Stimulated activated CD8-positive, alpha-beta memory T cell treated with anti-CD3 and anti-CD28 coated beads, Interleukin-12 subunit alpha, Interleukin-12 subunit beta, amount 100 ng/mL, for 24 hours (primary cell): ENCODE results near the gene TMEM181.
"Not testable (repeated sequence)": the region's sequence is repeated elsewhere in the genome, so short reads cannot be mapped to it uniquely, and the experiment has no call there.

Experiments
- DNase-seq: peaks from one replicate; pipeline ENCODE4 v3.0.0-alpha.2; 2020; ENCODE audit errors: extremely low read depth

Gene TMEM181

DNA sequence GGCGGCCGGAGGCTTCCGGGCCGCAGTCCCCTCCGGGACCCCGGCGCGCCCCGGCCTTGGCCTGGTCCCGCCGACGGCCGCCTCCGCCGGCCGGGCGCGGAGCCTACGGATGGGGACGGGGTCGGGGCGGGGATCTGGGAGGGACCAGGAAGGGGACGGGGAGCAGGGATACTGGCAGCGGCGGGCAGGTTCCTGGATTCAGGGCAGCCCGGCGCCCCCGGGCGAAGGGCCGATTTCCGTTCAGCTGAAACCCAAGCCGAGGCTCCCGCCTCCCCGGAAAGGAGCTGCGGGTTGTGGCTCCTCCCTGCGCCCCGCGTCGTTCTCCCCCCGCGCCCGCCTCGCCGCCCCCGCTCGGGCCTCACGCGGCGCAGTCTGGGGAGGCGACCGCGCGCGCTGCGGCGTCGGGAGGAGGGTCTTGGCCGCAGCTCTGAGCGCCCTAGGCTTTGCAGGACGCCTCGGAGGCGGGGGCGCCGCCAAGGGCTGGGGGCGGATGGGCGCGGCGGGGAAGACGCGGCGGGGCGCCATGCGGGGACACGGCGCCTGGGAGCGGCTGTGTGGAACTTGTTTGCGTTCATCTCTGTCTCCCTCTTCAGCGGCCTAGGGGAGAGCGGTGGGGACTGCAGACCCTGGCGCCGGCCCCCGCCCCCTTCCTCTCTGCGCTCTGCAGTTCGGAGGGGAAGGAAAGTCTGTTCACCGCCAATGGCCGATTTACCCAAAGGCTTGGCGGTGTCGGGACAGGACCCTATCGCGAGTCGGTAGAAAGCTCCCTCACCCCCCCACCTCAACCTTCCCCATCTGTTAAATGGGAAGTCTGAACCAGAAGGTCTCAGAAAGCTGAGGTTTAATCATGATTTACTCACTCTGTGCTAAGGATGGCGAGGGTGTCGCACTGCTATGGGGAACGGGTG, 22.7 kb upstream of the TMEM181 start:
- DNase-seq, result no peak

DNA sequence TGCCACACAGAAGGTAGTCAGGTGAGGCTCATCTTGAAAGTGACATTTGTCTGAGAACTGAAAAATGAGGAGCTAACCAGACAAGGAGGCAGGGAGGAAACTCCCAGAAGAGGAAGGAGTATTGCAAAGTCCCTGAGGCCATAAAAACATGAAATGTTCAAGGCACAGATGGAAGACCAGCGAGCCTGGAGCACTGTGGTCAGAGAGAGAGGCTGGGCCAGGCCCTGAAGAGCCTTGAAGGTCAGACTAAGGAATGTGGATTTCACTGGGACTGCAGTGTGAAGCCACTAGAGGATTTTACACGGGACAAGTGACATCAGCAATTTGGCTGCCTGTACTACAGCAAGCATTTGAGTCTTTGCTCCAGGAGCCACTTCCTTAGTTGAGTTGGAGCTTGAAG, 21.1 kb upstream of the TMEM181 start:
- DNase-seq, result no peak

DNA sequence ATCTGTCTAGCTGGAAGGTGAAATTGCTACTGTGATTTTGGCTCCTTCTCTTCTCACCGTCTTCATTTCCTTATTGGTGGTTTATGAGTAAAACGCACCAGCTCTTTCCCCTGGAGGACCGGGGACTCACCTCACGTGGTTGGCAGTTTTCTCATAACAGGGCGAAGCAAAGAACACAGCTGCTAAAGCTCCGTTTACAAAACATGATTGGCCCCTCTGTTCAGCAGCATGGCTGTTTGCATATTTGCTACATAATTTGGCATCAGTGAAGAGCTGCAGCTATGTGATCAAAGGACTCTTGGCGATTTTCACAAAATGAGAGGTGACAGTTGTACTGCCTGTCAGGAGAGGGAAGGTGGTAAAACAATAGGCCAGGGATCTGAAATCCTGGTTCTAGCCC, 20.5 kb upstream of the TMEM181 start:
- no peak for DNase-seq

DNA sequence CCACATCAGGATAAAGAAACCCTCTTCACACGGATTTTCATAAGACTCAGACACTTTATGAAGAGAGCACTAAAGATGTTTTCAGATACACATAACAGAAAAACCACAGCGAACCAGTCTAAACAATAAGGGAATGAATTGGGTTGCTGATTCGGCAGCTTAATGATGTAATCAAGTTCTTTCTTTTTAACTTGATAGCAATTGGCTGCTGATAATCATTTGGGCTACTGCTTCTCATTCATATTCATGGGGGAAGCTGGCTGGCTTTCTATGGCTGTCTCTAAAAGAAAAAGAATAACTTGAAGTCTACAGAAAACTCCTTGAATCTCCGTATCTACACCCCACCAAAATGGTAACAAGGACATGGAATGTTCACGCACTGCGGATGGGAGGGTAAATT, 20.0 kb upstream of the TMEM181 start:
- no peak for DNase-seq

DNA sequence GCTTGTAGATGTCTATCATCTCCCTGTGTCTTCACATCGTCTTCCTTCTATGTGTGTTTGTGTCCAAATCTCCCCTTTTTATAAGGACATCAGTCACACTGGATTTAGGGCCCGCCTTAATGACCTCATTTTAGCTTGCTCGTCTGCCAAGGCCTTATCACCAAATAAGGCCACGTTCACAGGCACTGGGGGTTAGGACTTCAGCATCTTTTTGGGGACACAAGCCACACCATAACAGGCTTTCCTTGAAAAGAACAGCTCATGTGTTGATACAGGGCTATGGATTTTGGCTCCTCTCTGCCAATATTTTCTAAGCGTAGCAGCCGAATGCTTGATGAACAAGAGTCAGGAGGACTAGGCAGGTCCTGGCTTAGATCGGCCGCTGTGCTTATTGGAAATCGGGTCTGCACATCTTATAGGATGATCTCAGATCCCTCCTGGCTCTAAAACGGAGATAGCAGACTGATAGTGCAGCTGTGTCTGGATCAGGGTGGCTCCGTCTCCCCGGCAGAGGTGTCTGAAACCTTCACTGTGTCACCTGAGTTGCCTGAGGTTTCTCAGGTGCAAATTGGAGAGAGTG, 16.2 kb upstream of the TMEM181 start:
- DNase-seq, result no peak

DNA sequence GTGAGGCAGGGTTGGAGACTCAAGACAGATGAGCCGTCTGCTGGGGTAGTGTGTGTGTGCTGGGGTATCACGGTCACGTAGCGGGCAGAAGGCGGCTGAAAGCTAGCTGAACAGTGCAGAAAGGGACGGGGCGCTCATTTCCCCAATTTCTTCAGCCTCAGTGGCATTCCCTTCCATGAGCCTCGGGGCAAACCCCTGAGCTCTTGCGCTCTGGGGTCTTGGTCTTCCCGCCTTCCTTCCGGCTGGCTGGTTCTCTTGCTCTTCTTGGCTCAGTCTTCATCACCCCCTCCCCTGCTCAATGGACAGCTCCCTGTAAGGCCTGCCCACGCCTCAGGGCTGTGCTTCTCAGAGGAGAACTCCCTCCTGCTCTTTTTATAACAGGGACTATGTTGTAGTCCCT, 15.5 kb upstream of the TMEM181 start:
- no peak for DNase-seq

DNA sequence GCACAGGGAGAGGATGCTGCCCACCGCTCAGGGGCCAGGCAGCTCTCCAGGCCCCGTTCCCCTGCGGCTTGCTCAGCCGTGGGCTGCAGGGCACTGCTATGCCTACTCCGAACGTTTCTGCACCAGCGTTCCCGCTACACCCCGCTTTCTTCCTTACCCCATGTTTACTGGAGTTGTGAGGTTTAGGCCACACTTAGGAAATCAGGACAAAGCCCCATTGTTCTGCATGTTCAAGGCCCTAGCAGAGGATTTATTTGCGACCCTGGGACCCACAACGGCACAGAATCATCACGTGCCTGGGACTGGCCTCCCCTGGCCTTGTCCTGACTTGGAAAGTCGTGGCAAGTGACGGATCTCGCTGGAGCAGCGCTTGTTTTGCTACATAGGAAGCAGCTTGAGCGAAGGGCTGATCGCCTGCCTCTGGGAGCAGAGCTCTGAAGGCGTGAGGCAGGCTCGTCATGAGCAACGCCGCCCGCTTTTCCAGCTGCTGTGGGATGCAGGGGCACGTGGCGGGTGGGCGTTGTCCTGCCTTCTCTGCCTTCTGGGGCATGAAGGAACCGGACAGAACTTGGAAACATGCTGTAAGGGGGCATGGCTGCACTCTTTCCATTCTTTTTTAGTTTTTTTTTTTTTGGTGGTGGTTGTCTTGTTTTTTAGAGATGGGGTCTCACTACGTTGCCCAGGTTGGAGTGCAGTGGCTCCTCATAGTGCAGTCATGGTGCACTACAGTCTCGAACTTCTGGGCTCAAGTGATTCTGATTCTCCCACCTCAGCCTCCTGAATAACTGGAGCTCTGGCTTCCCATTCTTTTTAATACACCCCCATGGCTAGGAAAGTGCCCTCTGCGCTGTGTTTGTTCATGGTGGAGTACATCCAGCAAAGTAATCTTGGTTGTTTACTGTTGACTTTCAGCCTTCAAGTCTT, 14.6 kb upstream of the TMEM181 start:
- no peak for DNase-seq

DNA sequence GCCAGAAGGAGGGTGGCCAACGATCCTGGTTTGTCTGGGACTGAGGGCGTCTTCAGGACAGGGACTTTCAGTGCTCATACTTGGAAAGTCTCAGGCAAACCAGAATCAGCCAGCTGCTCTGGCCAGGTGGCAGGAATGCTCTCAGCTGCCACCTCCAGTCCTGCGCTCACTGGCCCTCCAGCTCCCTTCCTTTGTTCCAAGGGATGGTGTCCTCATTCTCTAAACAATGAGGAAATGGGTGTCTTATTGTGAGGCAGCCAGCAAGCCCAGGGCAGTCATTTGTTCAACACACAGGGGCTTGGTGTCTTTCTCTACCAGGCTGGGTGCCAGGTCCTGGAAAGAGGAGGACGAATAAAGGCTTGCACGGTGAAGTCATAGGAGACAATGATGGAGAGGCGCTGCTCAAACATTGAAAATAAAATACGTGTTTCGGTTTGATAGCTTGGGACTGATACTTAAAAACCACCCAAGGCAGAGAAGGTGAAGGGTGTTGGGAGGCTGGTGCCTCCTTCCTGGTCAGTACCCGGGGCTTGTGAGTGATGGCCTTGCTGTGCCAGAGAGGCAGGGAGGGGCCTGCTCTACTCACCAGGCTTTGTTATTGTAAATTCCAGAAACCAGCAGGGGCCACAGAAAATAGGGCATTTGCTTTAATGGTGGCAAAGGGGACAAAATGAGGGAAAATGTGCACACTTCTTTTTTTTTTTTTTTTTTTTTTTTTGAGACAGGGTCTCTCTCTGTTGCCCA, 11.3 kb upstream of the TMEM181 start:
- no peak for DNase-seq

DNA sequence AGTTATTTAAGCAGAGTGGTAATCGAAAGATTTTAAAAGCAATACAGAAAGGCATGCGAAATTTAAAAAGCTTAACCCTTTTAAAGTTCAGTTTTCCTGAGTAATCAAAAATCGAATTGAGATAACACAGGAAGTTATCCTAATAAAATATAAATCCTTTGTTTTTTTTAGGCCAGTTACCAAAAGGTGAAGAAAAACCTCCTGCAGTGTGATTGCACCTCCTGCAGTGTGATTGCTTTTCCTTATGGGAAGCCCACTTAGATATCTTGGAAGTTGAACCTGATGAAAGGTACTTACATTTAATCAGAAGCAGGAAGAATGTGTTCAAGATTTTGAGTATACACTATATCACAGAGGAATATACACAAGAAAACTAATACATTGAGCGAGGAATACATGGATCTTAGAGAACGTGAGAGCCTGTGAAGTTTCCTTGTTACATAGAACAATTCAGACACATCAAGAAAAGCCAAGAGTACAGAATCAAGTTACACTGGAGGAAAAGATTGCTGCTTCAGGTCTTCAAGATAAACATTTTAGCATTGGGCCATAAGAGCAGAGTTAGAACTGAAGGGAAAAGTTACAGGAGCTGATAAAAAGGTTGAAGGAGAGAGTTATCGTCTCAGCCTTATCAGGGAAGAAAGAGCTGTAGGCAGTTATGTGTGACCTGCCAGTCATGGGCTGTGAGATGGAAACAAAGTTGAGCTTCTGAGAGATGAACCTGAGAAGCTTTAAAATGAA, 7.7 kb upstream of the TMEM181 start:
- no peak for DNase-seq

DNA sequence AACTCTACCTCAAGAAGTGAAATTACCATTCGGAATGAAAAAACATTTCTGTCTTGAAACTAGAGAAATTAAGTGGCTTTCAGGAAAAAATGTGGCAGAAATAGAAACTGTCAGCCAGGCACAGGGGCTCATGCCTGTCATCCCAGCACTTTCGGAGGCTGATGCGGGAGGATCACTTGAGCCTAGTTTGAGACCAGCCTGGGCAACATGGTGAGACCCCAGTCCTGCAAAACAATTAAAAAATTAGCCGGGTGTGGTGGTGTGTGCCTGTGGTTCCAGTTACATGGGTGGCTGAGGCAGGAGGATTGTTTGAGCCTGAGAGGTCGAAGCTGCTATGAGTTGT, 7.1 kb upstream of the TMEM181 start:
- DNase-seq, result no peak

DNA sequence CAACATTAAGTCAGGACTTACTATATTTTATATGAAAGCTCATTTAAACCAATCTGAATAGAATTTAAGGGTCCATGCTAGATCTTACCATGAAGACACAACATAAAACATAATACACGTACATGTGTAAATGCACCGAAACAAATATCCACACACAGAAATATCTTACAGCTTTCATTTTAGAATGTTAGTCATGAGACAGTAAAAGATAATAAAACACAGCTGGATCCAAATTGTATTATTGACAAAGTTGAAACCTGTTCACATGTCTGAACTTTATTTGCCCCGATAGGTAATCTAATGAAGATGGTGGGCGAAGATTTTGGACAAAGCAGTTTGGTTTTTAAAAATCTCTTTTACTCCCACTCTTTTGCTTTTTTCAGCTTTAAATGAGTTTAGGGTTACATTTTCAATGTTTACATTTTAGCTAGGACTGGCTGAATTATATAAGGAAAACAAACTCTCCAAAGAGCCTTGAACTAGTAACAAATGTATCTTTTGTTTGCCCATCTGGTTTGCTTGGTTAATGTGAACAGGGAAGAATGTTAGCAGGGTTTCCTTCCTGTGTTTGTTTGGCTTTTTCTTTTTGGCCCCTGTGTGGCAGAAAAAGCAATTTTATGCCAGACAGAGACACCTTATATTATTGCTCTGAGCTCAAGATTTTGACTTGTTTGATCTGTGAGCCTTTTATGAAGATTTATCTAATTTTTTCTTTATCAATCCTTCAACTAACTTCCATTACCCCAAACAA, 5.1 kb upstream of the TMEM181 start:
- no peak for DNase-seq

DNA sequence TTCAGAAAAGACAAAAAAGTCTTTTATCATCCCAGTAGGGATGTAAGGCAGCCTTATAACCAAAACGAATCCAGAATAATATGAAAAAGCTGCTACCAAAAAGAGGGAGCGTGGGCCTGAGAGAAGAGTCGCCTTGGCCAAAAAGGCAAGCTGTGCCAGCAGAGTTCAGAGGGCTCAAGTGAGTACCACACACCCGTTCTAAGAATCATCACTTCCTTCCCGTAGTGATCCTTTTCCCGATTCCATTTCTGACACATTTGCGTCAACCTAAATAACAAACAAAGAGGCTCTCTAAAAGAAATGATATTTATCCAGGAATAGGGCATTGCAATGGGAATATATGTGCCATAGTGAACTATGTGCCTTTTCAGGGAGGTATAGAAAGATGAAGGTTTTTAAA, 3.8 kb upstream of the TMEM181 start:
- no peak for DNase-seq

DNA sequence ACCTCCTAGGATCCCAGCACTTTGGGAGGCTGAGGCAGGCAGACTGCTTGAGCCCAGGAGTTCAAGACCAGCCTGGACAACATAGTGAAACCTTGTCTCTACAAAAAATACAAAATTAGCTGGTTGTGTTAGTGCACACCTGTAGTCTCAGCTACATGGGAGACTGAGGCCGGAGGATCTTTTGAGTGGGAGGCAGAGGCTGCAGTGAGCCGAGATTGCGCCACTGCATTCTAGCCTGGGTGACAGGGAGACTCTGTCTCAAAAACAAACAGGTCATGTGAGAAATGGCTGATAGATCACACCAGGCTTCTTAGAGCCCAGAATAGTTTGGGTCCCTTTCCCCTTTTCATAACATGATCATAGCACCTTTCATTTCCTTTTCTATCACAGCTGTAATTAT, 2.8 kb upstream of the TMEM181 start:
- DNase-seq, result not testable (repeated sequence)

DNA sequence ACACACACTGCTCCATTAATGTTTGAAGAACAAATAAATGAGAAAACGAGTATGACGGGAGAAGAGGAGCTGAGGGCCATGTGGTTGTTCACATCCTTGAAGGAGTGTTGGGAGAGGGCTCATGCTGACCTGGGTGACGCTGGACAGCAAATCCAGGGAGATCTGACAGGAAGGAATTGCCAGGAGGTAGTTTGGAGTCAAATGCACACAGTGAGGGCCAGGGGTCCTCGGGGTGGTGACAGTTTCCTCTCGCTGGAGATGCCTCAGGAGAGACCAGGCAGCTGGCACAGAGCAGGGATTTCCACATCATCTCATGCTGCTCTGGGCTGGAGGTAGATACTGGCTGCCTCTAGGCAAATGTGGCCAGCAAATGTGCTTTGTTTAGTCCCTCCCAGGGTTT, 2.0 kb upstream of the TMEM181 start:
- DNase-seq, result no peak

DNA sequence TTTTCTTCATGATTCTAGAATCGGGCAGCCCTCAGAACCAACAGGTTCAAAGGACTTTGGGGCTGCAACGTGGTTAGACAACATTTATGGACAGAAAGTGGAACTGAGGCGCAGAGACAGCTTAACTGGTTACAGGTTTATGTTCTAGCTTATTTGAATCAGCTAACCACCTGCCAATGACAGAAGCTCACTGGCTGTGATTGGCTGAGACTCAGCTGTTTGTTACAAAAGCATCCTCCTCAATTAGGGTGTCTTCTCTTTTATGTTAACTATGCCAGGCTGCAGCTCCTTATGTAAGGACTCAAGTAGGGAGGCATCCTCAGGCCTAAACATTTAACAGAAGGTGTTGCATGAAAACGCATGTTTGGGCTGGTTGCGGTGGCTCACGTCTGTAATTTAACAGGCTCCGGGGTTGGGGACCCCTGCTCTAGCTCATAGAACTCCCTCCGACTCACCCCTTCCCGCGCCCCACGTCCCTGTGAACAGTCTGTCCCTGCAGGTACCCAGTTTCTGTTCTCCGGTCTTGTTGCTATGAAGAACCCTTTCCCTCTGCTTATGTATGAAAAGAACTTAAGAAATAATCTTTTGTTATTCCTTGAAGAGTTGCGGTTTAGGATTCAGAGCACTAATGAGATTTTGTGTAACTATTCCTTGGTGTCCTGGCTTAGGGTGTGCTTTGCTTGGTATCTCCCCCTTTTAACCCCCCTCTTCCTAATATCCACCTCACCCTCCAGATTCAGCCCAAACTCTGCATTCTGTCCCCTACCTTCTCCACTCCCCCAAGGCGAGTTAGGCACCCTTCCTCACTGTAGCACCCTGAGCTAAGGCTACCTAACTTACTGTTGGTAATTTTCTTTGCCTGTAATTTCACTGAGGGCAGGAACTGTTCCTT, 1.2 kb upstream of the TMEM181 start:
- DNase-seq, result no peak

DNA sequence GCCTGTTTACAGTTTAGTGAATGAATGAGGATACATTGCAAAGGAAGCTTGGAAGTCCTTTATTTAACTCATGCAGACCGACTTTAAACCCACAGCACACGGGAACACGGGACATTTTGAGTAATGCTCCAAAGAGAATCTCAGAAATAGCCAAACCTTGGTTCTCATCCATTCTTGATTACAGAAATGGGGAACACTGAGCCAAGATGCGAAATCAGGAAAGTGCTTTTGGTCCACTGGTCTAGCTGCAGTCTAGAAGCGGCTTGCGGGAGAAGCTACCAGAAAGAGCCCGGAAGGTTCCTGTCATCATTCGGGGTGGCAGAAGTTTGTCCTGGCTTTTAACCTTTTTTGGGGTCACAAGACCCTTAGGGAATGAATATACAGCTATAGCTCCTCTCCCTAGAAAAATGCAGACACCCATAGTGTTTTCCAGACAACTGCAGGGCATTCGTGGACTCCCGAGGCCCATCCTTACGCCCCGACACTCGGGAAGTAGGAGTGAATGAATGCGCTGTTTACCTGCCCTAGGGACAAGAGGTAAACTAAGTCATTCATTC, 475 bp upstream of the TMEM181 start:
- no peak for DNase-seq

DNA sequence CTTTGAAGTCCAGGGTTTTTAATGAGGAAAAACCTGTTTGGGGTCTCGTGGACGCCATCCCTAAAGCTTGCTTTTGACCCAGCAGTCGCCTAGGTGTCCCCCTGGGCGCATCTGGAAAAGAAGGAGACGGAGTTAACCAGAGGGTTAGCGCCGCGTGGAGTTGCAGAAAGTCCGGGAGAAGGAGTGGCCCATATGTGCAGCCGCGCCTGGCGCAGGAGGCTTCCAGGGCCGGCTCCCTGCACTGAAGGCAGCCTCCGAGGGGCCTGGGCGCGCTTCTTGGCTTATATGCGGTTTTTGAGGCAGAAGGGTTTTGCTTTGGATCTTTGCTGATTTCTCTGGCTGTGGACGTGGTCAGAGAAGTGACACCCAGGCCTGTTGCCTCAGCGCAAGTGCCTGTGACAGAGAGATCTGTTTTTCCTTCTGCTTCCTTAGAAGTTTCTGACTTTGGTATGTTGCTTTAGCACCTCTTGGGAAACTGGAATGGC, 987 bp downstream of the TMEM181 start:
- no peak for DNase-seq

DNA sequence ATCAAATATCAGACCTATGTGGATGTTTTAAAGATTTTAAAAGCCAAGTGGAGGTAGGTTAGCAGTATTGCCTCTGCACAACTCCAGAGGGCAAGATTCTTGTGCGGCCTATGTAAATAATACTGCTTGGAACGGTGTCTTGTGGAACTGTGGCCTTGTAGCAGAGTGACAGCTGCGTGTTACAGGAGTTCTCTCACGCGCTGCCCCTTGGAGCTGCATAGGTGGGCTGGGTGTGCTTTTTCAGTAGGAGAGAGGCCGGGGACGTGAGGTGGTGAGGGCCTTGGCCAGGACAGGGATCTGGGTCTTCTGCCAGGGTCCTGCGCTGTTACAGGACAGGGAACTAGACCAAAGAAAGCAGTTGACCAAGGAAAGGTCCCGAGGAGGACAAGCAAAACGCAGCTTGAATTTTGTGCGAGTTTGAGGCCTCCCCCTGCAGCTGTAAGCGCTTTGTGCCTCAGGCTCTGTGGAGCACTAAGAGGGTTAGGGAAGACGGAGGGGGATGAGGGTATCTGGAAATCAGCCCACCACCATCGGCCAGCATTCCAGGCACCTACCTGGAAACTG, 1.5 kb downstream of the TMEM181 start:
- DNase-seq, result no peak

DNA sequence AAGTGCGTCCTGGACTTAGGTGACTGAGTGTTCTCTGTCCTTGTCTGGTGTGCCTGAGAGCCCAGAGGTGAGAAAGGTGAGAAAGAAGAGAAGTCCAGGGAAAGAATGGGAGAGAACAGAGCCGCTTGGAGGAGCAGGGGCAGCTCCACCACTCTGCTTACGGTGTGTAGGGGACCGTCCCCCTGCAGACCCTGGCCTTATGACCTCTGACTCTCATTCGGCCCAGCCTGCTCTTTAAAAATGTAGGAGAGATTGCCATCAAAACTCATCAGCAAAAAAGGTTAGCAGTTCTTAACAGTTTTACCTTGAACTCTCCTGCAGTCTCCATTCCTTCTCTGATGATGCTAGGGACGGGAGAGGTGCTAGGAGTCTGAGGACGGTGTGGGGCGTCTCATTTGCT, 2.0 kb downstream of the TMEM181 start:
- DNase-seq, result no peak
